Stimulated activated CD8-positive, alpha-beta memory T cell treated with anti-CD3 and anti-CD28 coated beads, Interleukin-4, amount 100 ng/mL, for 1 hour (primary cell): ENCODE measurements around the gene GBP6.
"Not testable (repeated sequence)": the region's sequence is repeated elsewhere in the genome, so short reads cannot be mapped to it uniquely, and the experiment has no call there.

Experiments
- DNase-seq, 2 donors: peaks; one replicate each; pipeline ENCODE4 v3.0.0-alpha.2; 2020; ENCODE audit warnings: low read depth in 2 of 2, low spot score in 1 of 2

The GBP6 gene

GRCh38 chr1:89369331-89369730 lies 5.5 kb downstream of the GBP6 start:
- DNase-seq, result no peak

DNA sequence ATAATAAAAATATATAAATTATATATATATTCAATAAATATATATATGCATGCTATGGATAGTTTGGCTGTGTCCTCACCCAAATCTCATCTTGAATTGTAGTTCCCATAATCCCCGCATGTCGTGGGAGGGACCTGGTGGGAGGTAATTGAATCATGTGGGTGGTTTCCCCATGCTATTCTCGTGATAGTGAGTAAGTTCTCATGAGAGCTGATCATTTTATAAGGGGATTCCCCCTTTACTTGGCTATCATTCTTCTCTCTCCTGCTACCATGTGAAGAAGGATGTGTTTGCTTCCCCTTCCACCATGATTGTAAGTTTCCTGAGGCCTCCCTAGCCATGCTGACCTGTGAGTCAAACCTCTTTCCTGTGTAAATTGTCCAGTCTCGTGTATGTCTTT lies 10.0 kb downstream of the GBP6 start:
- not testable (repeated sequence) for DNase-seq

DNA sequence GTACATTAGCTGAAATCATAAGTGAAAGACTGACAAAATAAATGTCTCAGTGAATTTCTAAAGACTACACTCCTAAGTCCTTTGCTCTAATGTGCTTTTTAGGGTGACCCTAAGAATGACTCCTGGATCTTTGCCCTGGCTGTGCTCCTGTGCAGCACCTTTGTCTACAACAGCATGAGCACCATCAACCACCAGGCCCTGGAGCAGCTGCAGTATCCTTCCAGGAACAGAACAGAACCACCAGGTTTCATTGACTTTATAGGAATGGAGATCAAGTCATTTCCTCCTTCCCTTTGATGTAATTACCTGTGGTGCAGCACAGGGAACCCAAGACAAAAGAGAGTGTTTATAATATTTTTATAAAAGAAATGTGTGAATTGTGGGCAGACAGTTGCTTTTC lies 14.1 kb downstream of the GBP6 start:
- no peak for DNase-seq

GRCh38 chr1:89381618-89382017 lies 17.8 kb downstream of the GBP6 start:
- DNase-seq, result no peak

DNA sequence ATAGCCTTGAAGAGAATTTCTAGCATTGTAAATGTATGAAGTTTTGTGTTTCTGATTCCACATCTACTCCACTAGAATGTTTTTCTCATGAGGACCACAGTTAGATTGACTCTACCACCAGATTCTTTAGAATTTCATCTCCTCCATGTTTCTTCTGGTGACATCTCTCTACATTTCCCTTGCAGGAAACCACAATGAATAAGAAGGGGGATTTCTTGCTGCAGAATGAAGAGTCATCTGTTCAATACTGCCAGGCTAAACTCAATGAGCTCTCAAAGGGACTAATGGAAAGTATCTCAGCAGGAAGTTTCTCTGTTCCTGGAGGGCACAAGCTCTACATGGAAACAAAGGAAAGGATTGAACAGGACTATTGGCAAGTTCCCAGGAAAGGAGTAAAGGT lies 18.6 kb downstream of the GBP6 start:
- no peak for DNase-seq

DNA sequence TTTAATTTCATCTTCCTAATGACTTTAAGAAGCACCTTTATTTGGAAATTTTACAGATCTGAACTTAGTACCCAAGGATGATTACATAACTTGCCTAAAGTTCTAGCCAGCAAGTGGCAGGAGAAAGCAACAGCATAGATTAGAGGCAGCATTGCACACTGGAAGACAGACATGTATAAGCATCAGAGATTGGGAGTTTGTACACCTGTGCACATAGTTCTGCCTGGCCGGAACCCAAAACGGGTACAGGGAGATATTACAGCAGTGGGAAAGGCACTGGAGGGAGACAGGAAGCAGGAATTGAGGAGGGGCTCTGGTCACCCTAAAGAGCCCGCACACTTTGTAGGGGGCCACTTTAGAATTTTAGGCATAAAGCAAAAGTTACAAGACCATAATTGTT lies 19.3 kb downstream of the GBP6 start:
- DNase-seq, result no peak

DNA sequence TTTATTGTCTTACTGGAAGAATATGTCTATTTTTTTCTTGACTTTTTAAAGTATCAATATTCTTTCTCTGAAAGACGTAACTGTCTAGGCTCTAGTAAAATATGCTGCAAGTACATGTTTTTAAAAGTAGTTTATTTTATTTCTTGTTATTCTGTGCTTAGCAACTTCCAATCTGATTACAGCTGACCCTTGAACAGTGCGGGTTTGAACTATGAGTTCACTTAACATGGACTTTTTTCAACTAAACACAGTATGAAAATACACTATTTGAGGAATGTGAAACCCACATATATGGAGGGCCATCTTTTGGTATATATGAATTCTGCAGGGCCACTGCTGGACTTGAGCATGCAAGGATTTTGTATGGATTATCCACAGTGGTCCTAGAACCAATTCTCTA lies 26.8 kb downstream of the GBP6 start:
- DNase-seq, result no peak

GRCh38 chr1:89391686-89392085 lies 27.8 kb downstream of the GBP6 start:
- DNase-seq, result no peak

DNA sequence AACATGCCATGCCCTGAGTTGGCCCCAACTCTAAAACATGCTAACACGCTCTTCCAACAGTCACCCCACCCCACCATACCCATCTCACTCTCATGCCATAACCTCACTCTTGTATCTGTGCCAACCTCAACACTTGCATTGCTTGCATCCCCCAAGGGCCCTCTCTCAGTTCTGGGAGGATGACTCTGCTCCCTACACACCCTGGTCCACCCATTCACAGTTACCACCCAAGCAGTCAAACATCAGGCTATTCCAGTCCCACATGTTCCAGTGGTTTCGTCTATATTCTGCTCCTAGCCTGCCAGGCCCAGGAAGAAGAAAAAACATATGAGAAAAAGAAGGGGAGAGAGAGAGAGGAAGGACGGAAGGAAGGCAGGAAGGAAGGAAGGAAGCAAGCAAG lies 31.0 kb downstream of the GBP6 start:
- DNase-seq, result no peak

DNA sequence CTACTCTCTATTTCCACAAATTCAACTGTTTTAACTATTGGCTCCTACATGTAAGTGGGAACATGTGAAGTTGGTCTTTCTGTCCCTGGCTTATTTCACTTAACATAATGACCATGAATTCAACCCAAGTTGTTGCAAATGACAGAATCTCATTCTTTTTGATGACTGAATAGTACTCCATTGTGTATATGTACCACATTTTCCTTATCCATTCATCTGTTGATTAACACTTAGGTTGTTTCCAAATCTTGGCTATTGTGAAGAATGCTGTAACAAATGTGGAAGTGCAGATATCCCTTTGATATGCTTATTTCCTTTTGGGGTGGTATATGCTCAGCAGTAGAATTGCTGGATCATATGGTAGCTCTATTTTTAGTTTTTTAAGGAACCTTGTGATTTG lies 33.0 kb downstream of the GBP6 start:
- DNase-seq, result no peak

- no peak for DNase-seq
These were observed 41.5 kb downstream of the GBP6 start for GRCh38 chr1:89405275-89405929.

DNA sequence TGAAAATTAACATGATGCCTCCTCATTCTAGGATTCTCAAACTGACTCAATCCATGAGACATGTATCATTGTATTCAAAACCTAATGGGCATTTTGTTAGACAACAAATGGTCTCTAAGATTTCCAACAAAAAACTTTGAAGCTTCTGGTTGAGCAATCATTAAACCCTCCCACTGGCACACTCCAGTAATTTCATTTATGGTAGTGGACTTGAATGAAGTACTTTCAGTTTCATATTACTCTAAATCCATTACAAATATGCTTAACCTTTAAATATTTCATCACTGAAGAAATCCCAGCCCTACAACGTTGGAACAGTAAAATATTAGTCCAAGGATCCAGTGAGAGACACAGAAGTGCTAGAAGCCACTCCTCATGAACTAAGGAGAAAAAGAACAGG lies 43.5 kb downstream of the GBP6 start:
- DNase-seq, result no peak

DNA sequence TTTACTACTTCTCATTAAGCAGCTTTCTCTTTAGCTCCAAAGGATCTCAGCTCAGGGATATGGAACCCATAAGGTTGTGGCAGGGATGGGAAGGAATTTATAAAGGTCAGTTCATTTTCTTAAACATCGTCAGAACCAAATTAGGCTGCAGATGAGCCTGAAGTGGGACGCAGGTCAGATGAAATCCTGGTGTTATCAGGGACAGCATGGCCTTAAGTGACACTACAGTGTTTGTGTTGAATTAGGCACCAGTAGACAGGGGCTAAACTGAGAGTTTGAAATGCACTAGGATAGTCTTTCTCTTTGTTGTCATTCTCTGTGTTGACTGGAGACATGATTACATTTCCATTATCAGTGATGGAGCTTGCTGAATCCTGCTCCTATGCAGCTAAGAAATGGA lies 43.9 kb downstream of the GBP6 start:
- DNase-seq, result not testable (repeated sequence)

DNA sequence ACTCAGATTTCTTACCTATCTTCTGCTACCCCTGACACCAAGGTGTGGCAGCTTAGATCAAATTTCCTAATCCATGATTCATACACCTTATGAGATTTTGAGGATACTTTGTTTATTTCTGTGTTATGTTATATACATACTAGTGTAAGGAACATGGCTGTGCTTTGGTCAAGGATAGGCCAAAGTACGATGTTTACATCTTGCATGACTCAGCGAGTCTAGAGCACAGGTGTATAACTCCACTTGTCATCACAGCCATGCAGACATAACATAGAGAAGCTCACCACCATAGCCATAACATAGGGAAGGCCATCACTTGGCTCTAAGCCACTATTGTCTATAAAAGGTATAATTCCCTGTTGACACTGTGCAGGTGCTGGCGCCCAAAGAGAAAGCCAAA lies 61.2 kb downstream of the GBP6 start:
- DNase-seq, result no peak

- no peak for DNase-seq
These were observed 65.2 kb downstream of the GBP6 start for GRCh38 chr1:89429062-89429461.

DNA sequence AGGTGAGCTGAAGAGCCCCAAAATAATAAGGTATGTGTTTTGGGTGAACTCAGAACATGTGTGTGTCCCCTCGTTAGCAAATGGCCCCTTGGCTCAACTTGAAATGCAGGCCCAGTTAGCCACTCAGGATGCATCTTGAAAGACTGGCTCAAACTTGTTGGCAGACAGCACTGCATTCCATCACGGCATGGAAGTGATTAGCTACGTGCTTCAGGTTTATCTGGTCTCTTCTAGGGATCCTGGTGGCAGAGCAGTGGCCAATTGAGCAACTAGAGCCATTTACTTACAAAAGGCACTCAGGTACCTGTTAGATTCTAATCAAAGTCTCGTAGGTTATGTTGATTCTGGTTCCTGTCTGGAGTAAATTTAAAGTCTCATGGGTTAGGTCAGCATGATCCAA lies 65.8 kb downstream of the GBP6 start:
- DNase-seq, result not testable (repeated sequence)

GRCh38 chr1:89433421-89433820 lies 69.6 kb downstream of the GBP6 start:
- no peak for DNase-seq

GRCh38 chr1:89434058-89434780 lies 70.4 kb downstream of the GBP6 start:
- DNase-seq, result not testable (repeated sequence)
